CD4-positive, alpha-beta T cell (primary cell): ENCODE data around the gene DCAF4. TPM values are rescaled to one million over a fixed set of nuclear protein-coding genes. Genes with fewer than 3 reads are reported as not detected.
A peak's percentile ranks its signal among the peaks of the same experiment; 100 is the strongest.

ENCODE experiments used
- ATAC-seq: fragments of 200-7000 bp; cut with Tn5 transposase; one replicate; pipeline ENCODE4 v1.10.0; 2022; ENCODE audit warnings: mild to moderate bottlenecking; ENCODE audit not compliant: poor library complexity
- CTCF ChIA-PET: fragments of 350-600 bp; sonication (Branson Sonifier 250); formaldehyde crosslinking; loops from one replicate; lab custom pipeline; 2021; ENCODE audit warnings: antibody characterized with exemption, inconsistent platforms; lab: Charles Lee
- POLR2A ChIA-PET: fragments of 350-600 bp; sonication (Branson Sonifier 250); formaldehyde crosslinking; loops from one replicate; lab custom pipeline; 2021; ENCODE audit warnings: antibody characterized with exemption, inconsistent platforms; lab: Charles Lee
- DNase-seq, 14 experiments: peaks; one replicate each; pipeline ENCODE4 v3.0.0-alpha.2; 2013 to 2020; ENCODE audit warnings: mixed read lengths in 2 of 14
- H3K27ac ChIP-seq, 2 donors: one replicate each; pipeline versions ENCODE4 v1.5.1 to v1.7.0; 2013; ENCODE audit warnings: low read length in 2 of 2, low read depth in 1 of 2, mild to moderate bottlenecking in 1 of 2
- H3K27me3 ChIP-seq, 2 experiments: 1 replicate in 1 of 2; 2 replicates in 1 of 2; pipeline versions ENCODE4 v1.6.1 to v1.7.0; 2013; ENCODE audit warnings: low read length in 2 of 2, control low read depth in 1 of 2, mild to moderate bottlenecking in 1 of 2, moderate library complexity in 1 of 2; ENCODE audit not compliant: insufficient read depth in 2 of 2, control insufficient read depth in 1 of 2
- H3K36me3 ChIP-seq: one replicate; pipeline ENCODE4 v1.6.1; 2013; ENCODE audit warnings: low read length, control low read depth; ENCODE audit not compliant: insufficient read depth
- H3K4me1 ChIP-seq: one replicate; pipeline ENCODE4 v1.6.1; 2013; ENCODE audit warnings: low read length, control low read depth; ENCODE audit not compliant: insufficient read depth
- H3K4me3 ChIP-seq: one replicate; pipeline ENCODE4 v1.5.1; 2013; ENCODE audit warnings: mild to moderate bottlenecking, low read length, moderate library complexity
- H3K9me3 ChIP-seq, 2 experiments: 1 replicate in 1 of 2; 2 replicates in 1 of 2; pipeline versions ENCODE4 v1.6.1 to v1.7.0; 2013; ENCODE audit warnings: low read length in 2 of 2, mild to moderate bottlenecking in 2 of 2, control low read depth in 1 of 2, moderate library complexity in 1 of 2; ENCODE audit not compliant: control insufficient read depth in 1 of 2, insufficient read depth in 1 of 2
- H3K27ac Mint-ChIP-seq: one replicate; pipeline ENCODE4 v1.8.0; 2020; ENCODE audit warnings: mixed read lengths
- H3K27me3 Mint-ChIP-seq: one replicate; pipeline ENCODE4 v1.8.0; 2021; ENCODE audit warnings: mixed read lengths
- H3K36me3 Mint-ChIP-seq: one replicate; pipeline ENCODE4 v1.8.0; 2021; ENCODE audit warnings: low read depth, mixed read lengths
- H3K4me1 Mint-ChIP-seq: one replicate; pipeline ENCODE4 v1.8.0; 2021; ENCODE audit warnings: low read depth, mixed read lengths
- H3K4me3 Mint-ChIP-seq: one replicate; pipeline ENCODE4 v1.8.0; 2020; ENCODE audit warnings: mild to moderate bottlenecking, mixed read lengths
- H3K9me3 Mint-ChIP-seq: one replicate; pipeline ENCODE4 v1.8.0; 2020; ENCODE audit warnings: mixed read lengths
- CTCF ChIP-seq: fragments of 200-600 bp; IDR thresholded peaks from one replicate; pipeline ENCODE4 v1.8.0; 2022; ENCODE audit warnings: antibody characterized with exemption, mild to moderate bottlenecking
- intact Hi-C, 2 experiments: fragments of 100-400 bp; cut with DNase I in 1 of 2; cut with micrococcal nuclease in 1 of 2; formaldehyde crosslinking; loops; one replicate each; pipeline versions ENCODE4 v1.15.1 to v1.9.0; 2023 to 2025; cut with DNase I, micrococcal nuclease
- total RNA-seq, 174 experiments: library from RNA in 2 of 174; stranded (reverse) in 2 of 174; gene quantifications; one replicate each; pipeline ENCODE4 v1.2.3 and lab custom pipeline; 2021 to 2026

Gene DCAF4
- total RNA-seq, 2 experiments from 2014 or later: 20.8 to 22.8 TPM

- ChIA-PET POLR2A (interaction anchor here (1.0 to 1.7 kb wide), 5 partner anchors 8 to 165 kb away, joined by 3 to 10 read pairs (median 3); partner anchors contain the start of genes DCAF4 and RBM25), CTCF (interaction anchor here (1.1 kb wide), 1 partner anchor 12 kb away, joined by 6 read pairs; no protein-coding TSS in a partner anchor)
- ATAC-seq (no peak), DNase-seq (peak in 8 of 14 experiments; percentile 2 to 54 (median 32))
- no peak overlapping the region for H3K27ac ChIP-seq
- no peaks in the 10 kb centered on the region for H3K9me3 ChIP-seq
- peak overlapping the region; percentile 76 for H3K4me3 ChIP-seq
- peaks cover 29% of the 10 kb centered on the region for H3K4me1 ChIP-seq
- Mint-ChIP-seq H3K4me1 (peaks cover 29% of the 10 kb centered on the region), H3K9me3 (no peaks in the 10 kb centered on the region), H3K4me3 (peak overlapping the region; percentile 92), H3K36me3 (peaks cover 6% of the 10 kb centered on the region), H3K27ac (peak overlapping the region; percentile 5), H3K27me3 (peaks cover 59% of the 10 kb centered on the region)
- peaks cover 34 to 36% of the 10 kb centered on the region in 2 experiments for H3K27me3 ChIP-seq
- intact Hi-C loops: no loop called here
- H3K36me3 ChIP-seq: no peaks in the 10 kb centered on the region
- no peak for TF ChIP-seq CTCF
These were observed 33.2 kb upstream of the DCAF4 start for GRCh38 chr14:72892879-72893635.

- H3K4me1 Mint-ChIP-seq: peaks cover 29% of the 10 kb centered on the region
- TF ChIP-seq CTCF: no peak
- ChIA-PET CTCF (interaction anchor here (1.1 kb wide), 1 partner anchor 11 kb away, joined by 6 read pairs; no protein-coding TSS in a partner anchor), POLR2A (interaction anchor here (0.6 to 1.7 kb wide), 8 partner anchors 8 to 598 kb away, joined by 3 to 10 read pairs (median 4); partner anchors contain the start of genes DCAF4 and RBM25)
- Histone ChIP-seq H3K27me3 (peaks cover 34 to 36% of the 10 kb centered on the region in 2 experiments), H3K27ac (no peak within 1 kb of the TSS), H3K36me3 (no peaks in the 10 kb centered on the region), H3K9me3 (no peaks in the 10 kb centered on the region), H3K4me3 (peak within 1 kb of the TSS; percentile 76), H3K4me1 (peaks cover 29% of the 10 kb centered on the region)
- H3K27me3 Mint-ChIP-seq: peaks cover 55% of the 10 kb centered on the region
- H3K27ac Mint-ChIP-seq: peak within 1 kb of the TSS; percentile 31
- H3K9me3 Mint-ChIP-seq: no peaks in the 10 kb centered on the region
- intact Hi-C loops: loop anchor here (1.0 to 2.0 kb wide), 2 partner anchors 31 to 33 kb away; partner anchors contain the start of gene DCAF4 (in 1 of the 2)
- peak; percentile 96 for ATAC-seq
- H3K4me3 Mint-ChIP-seq: peak within 1 kb of the TSS; percentile 89
- H3K36me3 Mint-ChIP-seq: peaks cover 6% of the 10 kb centered on the region
- peak; percentile 82 to 95 (median 89) for DNase-seq
These were observed 32.5 kb upstream of the DCAF4 start, which contains the start of gene DPF3 for GRCh38 chr14:72893636-72894322. TSS of gene DPF3 (minus strand) at chr14:72894101. CDS start at chr14:72894088, 13 bp downstream.

- Histone ChIP-seq H3K27me3 (peaks cover 34 to 36% of the 10 kb centered on the region in 2 experiments), H3K9me3 (no peaks in the 10 kb centered on the region), H3K4me3 (peak overlapping the region; percentile 76), H3K27ac (no peak overlapping the region), H3K36me3 (no peaks in the 10 kb centered on the region), H3K4me1 (peaks cover 29% of the 10 kb centered on the region)
- Mint-ChIP-seq H3K27ac (peak overlapping the region; percentile 31), H3K9me3 (no peaks in the 10 kb centered on the region), H3K4me3 (peak overlapping the region; percentile 89), H3K4me1 (peaks cover 29% of the 10 kb centered on the region), H3K36me3 (peaks cover 6% of the 10 kb centered on the region), H3K27me3 (peaks cover 55% of the 10 kb centered on the region)
- intact Hi-C loops: loop anchor here (1.0 to 2.0 kb wide), 2 partner anchors 31 to 32 kb away; partner anchors contain the start of gene DCAF4 (in 1 of the 2)
- ChIA-PET POLR2A (interaction anchor here (0.6 to 1.7 kb wide), 8 partner anchors 8 to 597 kb away, joined by 3 to 10 read pairs (median 4); partner anchors contain the start of genes DCAF4 and RBM25), CTCF (interaction anchor here (1.1 kb wide), 1 partner anchor 11 kb away, joined by 6 read pairs; no protein-coding TSS in a partner anchor)
- no peak for ATAC-seq
- no peak for DNase-seq
- TF ChIP-seq CTCF: no peak
These were observed 32.0 kb upstream of the DCAF4 start for GRCh38 chr14:72894323-72894622.
